HK-2 (cell line): ENCODE results near the gene BCL2A1.
"Not testable (repeated sequence)": the region's sequence is repeated elsewhere in the genome, so short reads cannot be mapped to it uniquely, and the experiment has no call there.

Experiments
- DNase-seq: peaks from one replicate; pipeline ENCODE4 v3.0.0-alpha.2; 2018; ENCODE audit not compliant: unreplicated experiment

BCL2A1 gene

GRCh38 chr15:79970624-79971434 lies at the start of gene BCL2A1:
TSS of gene BCL2A1 (minus strand) at chr15:79971196. CDS start at chr15:79971119, 77 bp downstream.
- no peak for DNase-seq

- DNase-seq: no peak
Measured at GRCh38 chr15:80020731-80021130, 49.7 kb upstream of the BCL2A1 start.

GRCh38 chr15:80020149-80020548 lies 49.2 kb upstream of the BCL2A1 start:
- not testable (repeated sequence) for DNase-seq

- DNase-seq: no peak
Measured at GRCh38 chr15:80019168-80019745, 48.3 kb upstream of the BCL2A1 start.

GRCh38 chr15:80017139-80017538 lies 46.1 kb upstream of the BCL2A1 start:
- not testable (repeated sequence) for DNase-seq

GRCh38 chr15:80016506-80016905 lies 45.5 kb upstream of the BCL2A1 start:
- not testable (repeated sequence) for DNase-seq

- DNase-seq: no peak
Measured at GRCh38 chr15:80015156-80015555, 44.2 kb upstream of the BCL2A1 start.

- DNase-seq: not testable (repeated sequence)
Measured at GRCh38 chr15:80014186-80014585, 43.2 kb upstream of the BCL2A1 start.

- no peak for DNase-seq
Measured at GRCh38 chr15:80012060-80012726, 41.2 kb upstream of the BCL2A1 start.

GRCh38 chr15:80011596-80011995 lies 40.6 kb upstream of the BCL2A1 start:
- DNase-seq: no peak

GRCh38 chr15:80011041-80011523 lies 40.1 kb upstream of the BCL2A1 start:
- DNase-seq: not testable (repeated sequence)

- no peak for DNase-seq
Measured at GRCh38 chr15:80010131-80010673, 39.2 kb upstream of the BCL2A1 start.

GRCh38 chr15:80007532-80007931 lies 36.5 kb upstream of the BCL2A1 start:
- no peak for DNase-seq

- DNase-seq: no peak
Measured at GRCh38 chr15:80006946-80007345, 36.0 kb upstream of the BCL2A1 start.

GRCh38 chr15:80003934-80004472 lies 33.0 kb upstream of the BCL2A1 start:
- no peak for DNase-seq

- DNase-seq: no peak
Measured at GRCh38 chr15:80003171-80003570, 32.2 kb upstream of the BCL2A1 start.

GRCh38 chr15:80002267-80002666 lies 31.3 kb upstream of the BCL2A1 start:
- no peak for DNase-seq

GRCh38 chr15:79994615-79995014 lies 23.6 kb upstream of the BCL2A1 start:
- DNase-seq: no peak

- DNase-seq: no peak
Measured at GRCh38 chr15:79991826-79992225, 20.8 kb upstream of the BCL2A1 start.

- DNase-seq: no peak
Measured at GRCh38 chr15:79990997-79991334, 20.0 kb upstream of the BCL2A1 start.

GRCh38 chr15:79990280-79990996 lies 19.4 kb upstream of the BCL2A1 start:
- DNase-seq: no peak

GRCh38 chr15:79989682-79990081 lies 18.7 kb upstream of the BCL2A1 start:
- no peak for DNase-seq
